H1 (cell line): ENCODE measurements around the gene SMO. TPM values are rescaled to one million over a fixed set of nuclear protein-coding genes. Genes with fewer than 3 reads are reported as not detected.

Source experiments
- CTCF ChIA-PET: fragments of 300-600 bp; sonication (Branson Sonifier 250); formaldehyde crosslinking; loops from one replicate; lab custom pipeline; 2021; ENCODE audit not compliant: partially characterized antibody; lab: Charles Lee
- POLR2A ChIA-PET: fragments of 300-600 bp; sonication (Branson Sonifier 250); formaldehyde crosslinking; loops from one replicate; lab custom pipeline; 2021; ENCODE audit warnings: inconsistent platforms; ENCODE audit not compliant: partially characterized antibody; lab: Charles Lee
- DNase-seq, 2 experiments: peaks; one replicate each; pipeline versions ENCODE4 v3.0.0 to v3.0.0-alpha.2; 2010 to 2022; ENCODE audit warnings: low spot score in 2 of 2, low read depth in 1 of 2, mixed read lengths in 1 of 2
- FAIRE-seq: peaks from 2 replicates; lab custom pipeline; 2011; peaks lifted over from hg19 to GRCh38; lab: Jason Lieb, UNC
- H2AFZ ChIP-seq: 2 replicates; pipeline ENCODE4 v1.8.1; 2012; ENCODE audit warnings: low read length, inconsistent platforms
- H2AK5ac ChIP-seq: 2 replicates; pipeline ENCODE4 v1.6.1; 2013; ENCODE audit warnings: low read depth, low read length
- H2BK120ac ChIP-seq: replicated peaks from 2 replicates; pipeline ENCODE3; 2013; ENCODE audit warnings: low read depth, low read length, inconsistent platforms
- H2BK12ac ChIP-seq: 2 replicates; pipeline ENCODE4 v1.6.1; 2013; ENCODE audit warnings: low read depth, low read length
- H2BK15ac ChIP-seq: 2 replicates; pipeline ENCODE4 v1.6.1; 2013; ENCODE audit warnings: low read length
- H2BK20ac ChIP-seq: 2 replicates; pipeline ENCODE4 v1.6.1; 2013; ENCODE audit warnings: low read length
- H2BK5ac ChIP-seq: 2 replicates; pipeline ENCODE4 v1.6.1; 2013; ENCODE audit warnings: low read depth, low read length
- H3K14ac ChIP-seq: 2 replicates; pipeline ENCODE4 v1.6.1; 2013; ENCODE audit warnings: inconsistent platforms; ENCODE audit not compliant: insufficient read length
- H3K18ac ChIP-seq: 2 replicates; pipeline ENCODE4 v1.6.1; 2013; ENCODE audit warnings: low read length; ENCODE audit errors: extremely low read depth
- H3K23ac ChIP-seq: 2 replicates; pipeline ENCODE4 v1.6.1; 2013; ENCODE audit warnings: inconsistent platforms; ENCODE audit not compliant: insufficient read length
- H3K23me2 ChIP-seq: 2 replicates; pipeline ENCODE4 v1.6.1; 2013; ENCODE audit warnings: low read depth, low read length
- H3K27ac ChIP-seq: 2 replicates; pipeline ENCODE4 v1.6.1; 2011; ENCODE audit warnings: low read depth, low read length, inconsistent platforms
- H3K27me3 ChIP-seq, 4 experiments: replicated peaks in 1 of 4; 1 replicate in 1 of 4; 2 replicates in 3 of 4; pipeline versions ENCODE4 v1.6.1 to v1.8.1; 2011 to 2013; ENCODE audit warnings: low read length in 3 of 4, mild to moderate bottlenecking in 3 of 4, inconsistent platforms in 2 of 4, mixed read lengths in 2 of 4, moderate library complexity in 1 of 4; ENCODE audit not compliant: control insufficient read depth in 3 of 4, insufficient read depth in 3 of 4; ENCODE audit errors: extremely low read depth in 1 of 4
- H3K36me3 ChIP-seq, 4 experiments: 2 replicates each; pipeline versions ENCODE4 v1.6.1 to v1.8.1; 2011 to 2013; ENCODE audit warnings: mild to moderate bottlenecking in 4 of 4, low read length in 3 of 4, moderate library complexity in 2 of 4, control low read depth in 1 of 4, inconsistent platforms in 1 of 4; ENCODE audit not compliant: insufficient read depth in 4 of 4, control insufficient read depth in 2 of 4
- H3K4ac ChIP-seq: replicated peaks from 2 replicates; pipeline ENCODE3; 2013; ENCODE audit warnings: low read length, low read depth, mixed read lengths, inconsistent platforms; ENCODE audit not compliant: insufficient read length
- H3K4me1 ChIP-seq, 4 experiments: replicated peaks in 1 of 4; 1 replicate in 1 of 4; 2 replicates in 3 of 4; pipeline versions ENCODE4 v1.6.1 to v1.8.1; 2011 to 2013; ENCODE audit warnings: low read length in 3 of 4, inconsistent platforms in 2 of 4, mixed read lengths in 1 of 4; ENCODE audit not compliant: insufficient read depth in 4 of 4, control insufficient read depth in 3 of 4
- H3K4me2 ChIP-seq, 2 experiments: 2 replicates each; pipeline versions ENCODE4 v1.6.1 to v1.8.1; 2011 to 2013; ENCODE audit warnings: low read depth in 2 of 2, low read length in 2 of 2, control low read depth in 1 of 2, inconsistent platforms in 1 of 2, mild to moderate bottlenecking in 1 of 2; ENCODE audit not compliant: insufficient read depth in 1 of 2
- H3K4me3 ChIP-seq, 4 experiments: fragments of 200-600, 300-600 bp in 1 of 4; sonication (generic), shearing (Covaris generic), sonication (Bioruptor Twin) in 1 of 4; 2 replicates each; pipeline versions ENCODE4 v1.5.1 to v1.8.1; 2011 to 2016; ENCODE audit warnings: low read length in 4 of 4, low read depth in 3 of 4, control low read depth in 2 of 4, inconsistent platforms in 2 of 4, mild to moderate bottlenecking in 2 of 4, mixed read lengths in 1 of 4, moderate library complexity in 1 of 4; ENCODE audit not compliant: insufficient read depth in 2 of 4; ENCODE audit errors: extremely low read depth in 1 of 4
- H3K56ac ChIP-seq: replicated peaks from 2 replicates; pipeline ENCODE3; 2013; ENCODE audit warnings: low read depth, mild to moderate bottlenecking, mixed read lengths, low read length, inconsistent platforms; ENCODE audit not compliant: insufficient read length
- H3K79me1 ChIP-seq: 2 replicates; pipeline ENCODE4 v1.6.1; 2013; ENCODE audit warnings: low read depth, low read length, control low read depth
- H3K79me2 ChIP-seq, 2 experiments: 2 replicates each; pipeline versions ENCODE4 v1.6.1 to v1.8.1; 2012 to 2013; ENCODE audit warnings: low read length in 2 of 2, mild to moderate bottlenecking in 2 of 2, inconsistent platforms in 1 of 2; ENCODE audit not compliant: insufficient read depth in 2 of 2, control insufficient read depth in 1 of 2
- H3K9ac ChIP-seq, 4 experiments: replicated peaks in 1 of 4; 1 replicate in 1 of 4; 2 replicates in 3 of 4; pipeline versions ENCODE4 v1.6.1 to v1.8.1; 2011 to 2013; ENCODE audit warnings: low read depth in 3 of 4, low read length in 3 of 4, control low read depth in 2 of 4, mild to moderate bottlenecking in 2 of 4, moderate library complexity in 2 of 4, inconsistent platforms in 1 of 4; ENCODE audit errors: extremely low read depth in 1 of 4
- H3K9me3 ChIP-seq, 2 experiments: 2 replicates each; pipeline versions ENCODE4 v1.6.1 to v1.8.1; 2012 to 2013; ENCODE audit warnings: mild to moderate bottlenecking in 2 of 2, moderate library complexity in 2 of 2, control low read depth in 1 of 2, inconsistent platforms in 1 of 2, low read depth in 1 of 2, low read length in 1 of 2, mixed read lengths in 1 of 2; ENCODE audit not compliant: insufficient read depth in 2 of 2
- H4K20me1 ChIP-seq, 2 experiments: replicated peaks in 1 of 2; 2 replicates each; pipeline versions ENCODE3 to v1.8.1; 2011 to 2013; ENCODE audit warnings: inconsistent platforms in 2 of 2, low read length in 2 of 2, mild to moderate bottlenecking in 1 of 2; ENCODE audit not compliant: insufficient read depth in 2 of 2, control insufficient read depth in 1 of 2
- H4K5ac ChIP-seq: 2 replicates; pipeline ENCODE4 v1.6.1; 2013; ENCODE audit warnings: low read length, low read depth, mixed read lengths, inconsistent platforms; ENCODE audit not compliant: insufficient read length
- H4K8ac ChIP-seq: 2 replicates; pipeline ENCODE4 v1.8.0; 2013; ENCODE audit warnings: mild to moderate bottlenecking, moderate library complexity, low read length, inconsistent platforms; ENCODE audit not compliant: insufficient read depth; ENCODE audit errors: extremely low read depth
- H4K91ac ChIP-seq: replicated peaks from 2 replicates; pipeline ENCODE3; 2013; ENCODE audit warnings: low read length, mixed read lengths, inconsistent platforms; ENCODE audit not compliant: insufficient read length
- ASH2L ChIP-seq: fragments of 200-600, 300-600 bp; sonication (generic); IDR thresholded peaks from one replicate; pipeline ENCODE4 v1.7.1; 2017; ENCODE audit warnings: low read length
- CHD1 ChIP-seq: IDR thresholded peaks from 2 replicates; pipeline ENCODE4 v1.6.1; 2012; ENCODE audit warnings: low read depth, low read length, improper control_type of control experiment
- CREB1 ChIP-seq: IDR thresholded peaks from 2 replicates; pipeline ENCODE4 v1.6.1; 2012; ENCODE audit warnings: inconsistent platforms
- FOSL1 ChIP-seq: IDR thresholded peaks from 2 replicates; pipeline ENCODE4 v1.6.1; 2011; ENCODE audit warnings: mild to moderate bottlenecking, low read depth, low read length, moderate library complexity; ENCODE audit not compliant: insufficient read depth
- GABPA ChIP-seq: IDR thresholded peaks from 2 replicates; pipeline ENCODE4 v1.6.1; 2011; ENCODE audit warnings: mild to moderate bottlenecking, low read length, moderate library complexity, borderline replicate concordance; ENCODE audit not compliant: insufficient read depth
- HDAC6 ChIP-seq: IDR thresholded peaks from one replicate; pipeline ENCODE4 v1.7.1; 2012; ENCODE audit warnings: low read depth, mild to moderate bottlenecking, inconsistent platforms, low read length, moderate library complexity
- MAFK ChIP-seq: IDR thresholded peaks from 2 replicates; pipeline ENCODE4 v1.6.1; 2012; ENCODE audit warnings: low read depth, mild to moderate bottlenecking, improper control_type of control experiment, low read length
- NRF1 ChIP-seq: IDR thresholded peaks from 2 replicates; pipeline ENCODE4 v1.6.1; 2011; ENCODE audit warnings: mild to moderate bottlenecking, low read depth, low read length, improper control_type of control experiment
- RBBP5 ChIP-seq: IDR thresholded peaks from 2 replicates; pipeline ENCODE4 v1.7.1; 2012; ENCODE audit warnings: low read depth, mild to moderate bottlenecking, inconsistent platforms, low read length, moderate library complexity, borderline replicate concordance
- RXRA ChIP-seq: IDR thresholded peaks from 2 replicates; pipeline ENCODE4 v1.6.1; 2011; ENCODE audit warnings: low read depth, mild to moderate bottlenecking, low read length, moderate library complexity; ENCODE audit not compliant: insufficient read depth
- SAP30 ChIP-seq: fragments of 300-600 bp; sonication (generic); IDR thresholded peaks from 2 replicates; pipeline ENCODE4 v1.7.1; 2012; ENCODE audit warnings: low read length, moderate library complexity, mild to moderate bottlenecking, inconsistent platforms; ENCODE audit not compliant: insufficient read depth, insufficient replicate concordance
- SIN3A ChIP-seq, 2 experiments: IDR thresholded peaks in 1 of 2; conservative IDR thresholded peaks in 1 of 2; 2 replicates each; pipeline ENCODE4 v1.6.1; 2011 to 2012; ENCODE audit warnings: low read length in 2 of 2, improper control_type of control experiment in 1 of 2, low read depth in 1 of 2, mild to moderate bottlenecking in 1 of 2
- SIX5 ChIP-seq: IDR thresholded peaks from 2 replicates; pipeline ENCODE4 v1.6.1; 2011; ENCODE audit warnings: mild to moderate bottlenecking, low read depth, low read length
- TAF7 ChIP-seq: optimal IDR thresholded peaks from 2 replicates; pipeline ENCODE3; 2011; ENCODE audit warnings: low read depth, mild to moderate bottlenecking, inconsistent platforms, low read length, moderate library complexity, borderline replicate concordance
- ZNF274 ChIP-seq: IDR thresholded peaks from 2 replicates; pipeline ENCODE4 v1.7.0; 2012; ENCODE audit warnings: low read length, borderline replicate concordance; ENCODE audit errors: extremely low read depth
- WGBS, 2 experiments: shearing (Covaris generic) in 1 of 2; methylation state at CpG; one replicate each; pipeline versions ENCODE4 v1.1.6 to v1.1.7; 2013 to 2015; ENCODE audit warnings: low lambda C conversion rate in 2 of 2, mixed read lengths in 2 of 2, inconsistent platforms in 1 of 2, low coverage in 1 of 2, missing lambda C conversion rate in 1 of 2; ENCODE audit not compliant: insufficient replicate concordance in 2 of 2, insufficient coverage in 1 of 2, insufficient read length in 1 of 2; ENCODE audit errors: extremely low coverage in 1 of 2, missing lambda C conversion rate in 1 of 2; 5-methylcytosine and 5-hydroxymethylcytosine counted together
- polyA plus RNA-seq, 7 experiments: library from polyadenylated mRNA; depleted of rRNA in 3 of 7; stranded (reverse) in 5 of 7; unstranded in 2 of 7; fragments of >200 nt in 5 of 7; fragments of 200-250 nt in 2 of 7; gene quantifications; 1 replicate in 5 of 7; 2 replicates in 1 of 7; 4 replicates in 1 of 7; pipeline versions ENCODE4 v1.2.1 to v1.2.3, GENCODE V29; 2011 to 2013; ENCODE audit warnings: missing spikeins in 2 of 7, mixed read lengths in 2 of 7
- total RNA-seq: library from RNA; stranded (reverse); fragmentation: NEBNext Ultra II Directional; extraction: Animal tissue kit (Norgen Biotek cat#: 25700); gene quantifications from 2 replicates; pipeline ENCODE4 v1.2.1, GENCODE V29; 2021

Gene SMO
- total and polyA plus RNA-seq, 2 of the 8 experiments (the other 6 are each of a cell fraction or from before 2014, with no cell fraction given), result 64.5 to 67.6 TPM

- Histone ChIP-seq H2AFZ (no peak overlapping the region), H3K18ac (no peak overlapping the region), H3K36me3 (no peaks in the 10 kb centered on the region), H2BK12ac (no peak overlapping the region), H3K79me2 (peaks cover 0 to 54% of the 10 kb centered on the region in 2 experiments; a peak in 3 of 4 replicates), H3K9me3 (no peaks in the 10 kb centered on the region), H3K4me2 (no peak overlapping the region), H3K4me1 (peaks cover 0 to 3% (median under 1%) of the 10 kb centered on the region in 4 experiments; a peak in 2 of 7 replicates), H3K56ac (no peak overlapping the region), H3K9ac (no peak overlapping the region), H3K23me2 (no peaks in the 10 kb centered on the region), H4K91ac (no peak overlapping the region), H3K79me1 (peaks cover 6% of the 10 kb centered on the region; the same call in 1 of the 2 replicates), H2BK15ac (no peak overlapping the region), H2AK5ac (no peak overlapping the region), H4K5ac (no peak overlapping the region), H3K4me3 (no peak overlapping the region), H3K27me3 (no peaks in the 10 kb centered on the region), H3K27ac (no peak overlapping the region), H2BK5ac (no peak overlapping the region), H4K20me1 (peaks cover 0 to 4% of the 10 kb centered on the region in 2 experiments), H4K8ac (no peak overlapping the region), H3K23ac (no peak overlapping the region), H2BK120ac (no peak overlapping the region), H2BK20ac (no peak overlapping the region), H3K4ac (no peak overlapping the region), H3K14ac (no peak overlapping the region)
- POLR2A ChIA-PET, result no interaction called here
- 82% methylated on average over 5 of the region's 5 CpGs; no CpG with 5 or more reads in 1 of the 2 experiments for WGBS, 2 experiments
- CTCF ChIA-PET, result interaction anchor here (0.6 to 6.7 kb wide), 8 partner anchors 13 to 449 kb away, joined by 3 to 39 read pairs (median 3); no protein-coding TSS in a partner anchor
- DNase-seq (no peak), FAIRE-seq (no peak)
- TF ChIP-seq SAP30 (no peak), NRF1 (no peak), RXRA (no peak), HDAC6 (no peak), ZNF274 (no peak), ASH2L (no peak), SIX5 (no peak), SIN3A (conservative IDR thresholded peaks at IDR 0.05 in 1 of 2, IDR thresholded peaks at IDR 0.05 in 1 of 2; ENCODE audit: low read depth in 1 of 2, low read length in 2 of 2) (no peak), RBBP5 (no peak), MAFK (no peak), CREB1 (no peak), FOSL1 (no peak), TAF7 (no peak), CHD1 (no peak), GABPA (no peak)
These were observed 43.2 kb downstream of the SMO start for GRCh38 chr7:129231666-129232065.
